ENCODE data around the gene LSR.

- TF ChIP-seq CTCF (IDR thresholded peaks at IDR 0.05) (no peak), POLR2A (IDR thresholded peaks at IDR 0.05) (no peak)
These were observed 31.2 kb upstream of the LSR start for GRCh38 chr19:35217649-35217990.
